HG03139 (cell line): Measurements from ENCODE around the gene LINS1.

Experiments used
- ATAC-seq: cut with Tn5 transposase; IDR thresholded peaks from one replicate; pipeline ENCODE4 v1.9.1; 2021; ENCODE audit not compliant: unreplicated experiment

LINS1 gene

GRCh38 chr15:100558771-100559254, 43.2 kb downstream of the LINS1 start:
- no peak for ATAC-seq

GRCh38 chr15:100553468-100553867, 48.5 kb downstream of the LINS1 start:
- ATAC-seq, result no peak

GRCh38 chr15:100547961-100548360, 54.0 kb downstream of the LINS1 start:
- no peak for ATAC-seq

- no peak for ATAC-seq
Measured at GRCh38 chr15:100544946-100545345, 57.0 kb downstream of the LINS1 start.

- ATAC-seq, result no peak
Measured at GRCh38 chr15:100544338-100544841, 57.6 kb downstream of the LINS1 start.

- no peak for ATAC-seq
Measured at GRCh38 chr15:100542290-100542689, 59.7 kb downstream of the LINS1 start.

- ATAC-seq, result peak; percentile 78
Measured at GRCh38 chr15:100537331-100537730, 64.7 kb downstream of the LINS1 start.

GRCh38 chr15:100536733-100537132, 65.3 kb downstream of the LINS1 start:
- ATAC-seq, result no peak

GRCh38 chr15:100533886-100534285, 68.1 kb downstream of the LINS1 start:
- ATAC-seq, result no peak

- ATAC-seq, result no peak
Measured at GRCh38 chr15:100531823-100532327, 70.1 kb downstream of the LINS1 start.

- ATAC-seq, result no peak
Measured at GRCh38 chr15:100531204-100531603, 70.8 kb downstream of the LINS1 start.

GRCh38 chr15:100529556-100529955, 72.4 kb downstream of the LINS1 start:
- ATAC-seq, result no peak

GRCh38 chr15:100528833-100529428, 73.1 kb downstream of the LINS1 start, which contains the start of gene CERS3:
TSS of gene CERS3 (minus strand) at chr15:100528950. CDS start at chr15:100501849, 27,101 bp downstream.
- ATAC-seq, result no peak

- no peak for ATAC-seq
Measured at GRCh38 chr15:100526027-100526481, 75.9 kb downstream of the LINS1 start.

- no peak for ATAC-seq
Measured at GRCh38 chr15:100525436-100525835, 76.5 kb downstream of the LINS1 start.

- no peak for ATAC-seq
Measured at GRCh38 chr15:100524326-100524725, 77.7 kb downstream of the LINS1 start.

GRCh38 chr15:100521907-100522306, 80.1 kb downstream of the LINS1 start:
- ATAC-seq, result no peak

GRCh38 chr15:100520132-100520921, 81.7 kb downstream of the LINS1 start:
- no peak for ATAC-seq

GRCh38 chr15:100517846-100518245, 84.1 kb downstream of the LINS1 start:
- no peak for ATAC-seq
